IPS DF 6.9 (cell line): ENCODE measurements around the gene ABTB2.

Experiments
- DNase-seq: peaks from one replicate; pipeline ENCODE4 v3.0.0-alpha.2; 2013; ENCODE audit warnings: low read depth, low spot score
- H3K27ac ChIP-seq: one replicate; pipeline ENCODE4 v1.5.1; 2013; ENCODE audit warnings: low read length, control low read depth
- H3K27me3 ChIP-seq: 2 replicates; pipeline ENCODE4 v1.6.1; 2013; ENCODE audit warnings: mild to moderate bottlenecking, low read length; ENCODE audit not compliant: control insufficient read depth, insufficient read depth
- H3K36me3 ChIP-seq: 2 replicates; pipeline ENCODE4 v1.6.1; 2013; ENCODE audit warnings: low read length; ENCODE audit not compliant: control insufficient read depth, insufficient read depth
- H3K4me1 ChIP-seq: 2 replicates; pipeline ENCODE4 v1.6.1; 2013; ENCODE audit warnings: low read length; ENCODE audit not compliant: control insufficient read depth, insufficient read depth
- H3K4me3 ChIP-seq: 2 replicates; pipeline ENCODE4 v1.5.1; 2013; ENCODE audit warnings: mild to moderate bottlenecking, low read length
- H3K9me3 ChIP-seq: 2 replicates; pipeline ENCODE4 v1.6.1; 2013; ENCODE audit warnings: low read length, inconsistent platforms; ENCODE audit not compliant: control insufficient read depth, insufficient read depth
- WGBS: extraction: QIAGEN DNeasy Blood & Tissue Kit; methylation state at CpG from one replicate; pipeline ENCODE4 v1.1.7; 2013; ENCODE audit warnings: mixed read lengths, missing lambda C conversion rate; ENCODE audit not compliant: insufficient read length, insufficient coverage; 5-methylcytosine and 5-hydroxymethylcytosine counted together

The ABTB2 gene

DNA sequence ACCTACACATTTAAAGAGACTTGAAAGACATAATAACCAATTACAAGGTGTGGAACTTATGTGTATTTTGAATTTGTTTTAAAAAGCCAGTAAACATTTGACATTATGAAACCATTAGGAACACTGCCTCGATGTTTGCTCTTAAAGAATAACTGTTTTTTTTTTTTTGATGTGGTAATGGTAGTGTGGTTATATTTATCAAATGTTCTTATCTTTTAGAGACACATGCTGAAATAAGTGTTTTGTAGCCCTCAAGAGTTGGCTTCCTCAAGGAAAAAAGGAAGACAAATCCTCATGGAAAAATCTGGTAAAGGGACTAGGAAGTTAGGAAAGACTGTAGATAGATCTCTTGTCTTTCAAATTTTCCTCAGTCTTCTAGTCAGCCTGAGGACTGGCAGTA is 2.2 kb upstream of the ABTB2 start:
- DNase-seq = no peak
- Histone ChIP-seq H3K27me3 (peaks cover 9% of the 10 kb centered on the region), H3K4me1 (peaks cover 5% of the 10 kb centered on the region; the same call in 1 of the 2 replicates), H3K4me3 (no peak overlapping the region), H3K27ac (no peak overlapping the region), H3K36me3 (no peaks in the 10 kb centered on the region), H3K9me3 (no peaks in the 10 kb centered on the region)
- WGBS = no CpG with 5 or more reads among the region's 1 CpG

DNA sequence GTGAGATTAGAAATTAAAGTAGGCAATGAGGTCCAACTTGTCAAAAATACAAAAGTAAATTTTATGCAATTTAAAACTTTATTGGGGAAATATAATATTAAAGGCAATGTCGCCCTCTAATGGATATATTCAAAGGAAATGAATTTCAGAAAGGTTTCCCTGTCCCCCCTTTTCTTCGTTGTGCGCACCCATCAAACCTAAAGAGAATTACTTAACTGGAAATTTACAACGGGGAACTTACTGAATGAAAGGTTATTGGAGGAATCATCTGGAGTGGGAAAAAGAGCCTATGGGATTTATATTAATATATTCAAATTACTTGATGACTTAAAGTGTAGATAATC is 1.7 kb upstream of the ABTB2 start:
- peaks cover 9% of the 10 kb centered on the region for H3K27me3 ChIP-seq
- WGBS = no CpG with 5 or more reads among the region's 4 CpGs
- H3K9me3 ChIP-seq = no peaks in the 10 kb centered on the region
- no peak for DNase-seq
- no peaks in the 10 kb centered on the region for H3K36me3 ChIP-seq
- no peak overlapping the region; the same call in 1 of the 2 replicates for H3K4me3 ChIP-seq
- no peak overlapping the region for H3K27ac ChIP-seq
- H3K4me1 ChIP-seq = peaks cover 5% of the 10 kb centered on the region; the same call in 1 of the 2 replicates

DNA sequence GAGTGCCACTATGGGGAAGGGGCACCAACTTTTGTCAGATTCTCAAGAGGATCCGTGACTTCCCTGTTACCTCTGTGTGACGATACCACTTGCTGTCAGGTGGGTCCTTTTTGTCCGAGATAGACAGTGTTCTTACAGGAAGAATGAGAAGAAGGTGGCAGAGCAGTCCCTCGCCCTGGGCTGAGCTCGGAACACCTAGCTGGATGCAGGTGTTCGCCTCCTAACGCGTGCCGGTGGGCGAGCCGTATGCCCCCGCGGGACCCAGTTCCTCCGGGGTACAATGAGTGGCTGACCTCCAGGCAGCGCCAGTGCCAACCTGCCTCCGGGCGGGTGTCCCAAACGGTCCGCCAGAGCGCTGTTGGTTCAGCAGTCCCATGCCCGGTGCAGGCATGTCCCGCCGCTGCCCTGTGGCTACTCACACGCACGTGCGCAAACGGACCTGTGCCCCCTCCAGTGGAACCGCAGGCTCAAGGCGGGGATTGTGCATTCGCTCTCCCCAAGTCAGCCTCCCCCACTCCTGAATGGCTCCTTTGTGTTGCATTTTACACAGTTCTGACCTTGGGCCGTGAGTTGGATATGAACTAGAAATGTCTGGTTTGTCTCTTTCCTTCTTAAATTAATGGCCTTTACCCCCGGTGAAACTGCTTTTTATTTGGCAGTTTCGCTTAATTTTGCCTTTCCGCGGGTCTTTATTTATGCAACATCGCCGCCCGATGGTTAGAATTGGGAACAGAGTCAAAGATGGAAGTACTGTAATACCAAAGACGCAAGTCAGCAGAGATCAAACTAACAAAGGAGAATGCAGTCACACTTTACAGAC is 1.1 kb upstream of the ABTB2 start:
- no peaks in the 10 kb centered on the region for H3K9me3 ChIP-seq
- H3K4me3 ChIP-seq = peak overlapping the region; percentile 49; the same call in 1 of the 2 replicates
- peaks cover 9% of the 10 kb centered on the region for H3K27me3 ChIP-seq
- no peaks in the 10 kb centered on the region for H3K36me3 ChIP-seq
- no peak overlapping the region for H3K27ac ChIP-seq
- no CpG with 5 or more reads among the region's 39 CpGs for WGBS
- no peak for DNase-seq
- peaks cover 5% of the 10 kb centered on the region; the same call in 1 of the 2 replicates for H3K4me1 ChIP-seq

DNA sequence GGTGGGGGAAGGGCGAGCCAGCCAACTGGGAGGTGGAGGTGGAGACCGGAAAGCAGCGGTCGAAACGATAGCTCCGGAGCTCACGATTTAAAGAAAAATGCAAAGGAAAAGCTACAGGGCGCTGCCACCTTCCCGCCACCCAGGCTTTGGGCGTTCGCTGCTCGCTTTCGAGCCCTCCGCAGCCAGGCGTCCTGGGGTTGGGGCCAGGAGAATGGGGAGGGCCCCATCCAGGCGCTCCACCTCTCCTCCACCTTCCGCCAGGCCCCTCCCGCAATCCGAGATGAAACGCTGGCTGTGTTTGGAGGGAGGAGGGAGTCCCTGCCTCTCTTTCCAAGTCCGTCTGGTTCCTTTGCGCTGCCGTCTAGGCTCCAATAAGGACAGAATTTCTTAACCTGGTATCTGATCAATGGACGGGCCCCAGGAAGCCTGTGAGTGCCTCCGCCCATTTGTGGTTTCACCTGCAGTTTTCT is 483 bp upstream of the ABTB2 start:
- H3K27me3 ChIP-seq = peaks cover 9% of the 10 kb centered on the region
- no peak for DNase-seq
- H3K4me3 ChIP-seq = peak overlapping the region; percentile 49; the same call in 1 of the 2 replicates
- H3K9me3 ChIP-seq = no peaks in the 10 kb centered on the region
- H3K36me3 ChIP-seq = no peaks in the 10 kb centered on the region
- peaks cover 5% of the 10 kb centered on the region; the same call in 1 of the 2 replicates for H3K4me1 ChIP-seq
- no peak overlapping the region for H3K27ac ChIP-seq
- no CpG with 5 or more reads among the region's 25 CpGs for WGBS

DNA sequence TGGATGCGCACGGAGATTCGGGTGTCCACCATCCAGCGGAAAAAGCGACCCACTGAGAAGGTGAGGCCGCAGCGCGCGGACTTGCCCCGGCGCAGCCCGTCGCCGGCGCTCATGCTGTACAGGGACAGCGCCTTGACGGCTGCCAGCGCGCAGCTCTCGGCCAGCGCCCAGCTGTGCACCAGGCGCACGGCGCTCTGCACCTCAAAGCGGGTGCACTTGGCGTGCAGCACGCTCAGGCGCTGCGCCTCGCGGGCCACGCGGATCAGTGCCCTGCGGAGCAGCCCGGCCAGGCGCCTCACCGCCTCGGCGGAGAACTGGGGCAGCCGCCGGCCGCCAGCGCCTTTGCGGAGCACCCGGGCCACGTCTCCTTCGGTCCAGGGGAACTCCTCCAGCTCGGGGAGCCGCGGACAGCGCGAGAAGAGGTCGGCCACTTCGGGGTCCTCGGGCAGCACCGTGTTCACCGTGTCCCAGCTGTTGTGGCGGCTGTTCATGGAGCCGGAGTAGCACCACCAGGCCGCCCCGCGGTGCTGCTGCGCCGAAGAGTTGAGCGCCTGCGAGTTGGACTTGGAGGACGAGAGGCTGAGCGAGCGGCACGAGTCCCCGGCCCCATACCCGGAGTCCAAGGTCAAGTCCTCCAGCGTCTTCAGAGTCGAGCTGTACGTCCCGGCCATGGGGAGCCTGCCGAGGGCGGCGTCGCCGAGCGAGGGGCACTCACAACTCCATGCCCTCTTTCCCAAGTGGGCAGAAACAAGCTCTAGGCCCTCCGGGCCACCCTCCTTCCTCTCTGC is 703 bp downstream of the ABTB2 start:
- Histone ChIP-seq H3K4me3 (peak overlapping the region; percentile 53), H3K36me3 (no peaks in the 10 kb centered on the region), H3K4me1 (peaks cover 5% of the 10 kb centered on the region; the same call in 1 of the 2 replicates), H3K9me3 (no peaks in the 10 kb centered on the region), H3K27me3 (peaks cover 9% of the 10 kb centered on the region), H3K27ac (no peak overlapping the region)
- WGBS = no CpG with 5 or more reads among the region's 83 CpGs
- no peak for DNase-seq

DNA sequence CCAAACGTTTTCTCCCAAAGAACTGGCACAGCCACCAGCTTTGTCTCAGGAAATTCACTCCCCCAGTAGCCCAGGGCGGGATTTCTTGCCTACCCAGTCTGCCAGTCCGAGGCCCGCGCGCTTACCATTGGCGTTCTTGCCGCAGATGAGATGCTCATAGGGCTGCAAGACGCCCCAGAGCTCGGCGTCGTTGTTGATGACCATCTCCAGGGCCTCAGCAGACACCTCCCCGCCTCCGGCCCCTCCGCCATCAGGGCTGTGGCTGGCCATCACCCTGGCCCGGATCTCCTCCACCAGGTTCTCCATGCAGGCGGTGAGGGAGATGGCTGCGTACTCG is 1.3 kb downstream of the ABTB2 start:
- no peak overlapping the region for H3K27ac ChIP-seq

DNA sequence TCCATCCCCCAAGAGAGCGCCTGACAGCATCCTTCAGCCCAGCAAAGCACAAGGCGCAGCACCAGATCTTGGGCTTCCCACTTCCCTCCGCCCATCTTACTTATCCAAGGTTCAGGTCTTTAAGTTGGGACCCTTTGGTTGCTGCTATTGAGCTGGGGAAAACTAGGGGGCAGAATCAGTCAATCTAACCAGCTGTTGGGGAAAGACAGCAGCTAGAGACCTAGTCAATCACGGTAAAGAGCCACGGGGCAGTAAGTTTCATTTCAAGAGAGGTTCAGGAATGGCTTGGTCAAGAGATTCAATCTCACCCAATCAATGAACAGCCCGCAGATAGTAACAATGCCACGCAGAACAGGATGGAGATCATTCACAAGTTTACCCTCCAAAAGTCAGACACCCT is 1.7 kb downstream of the ABTB2 start:
- Histone ChIP-seq H3K9me3 (no peaks in the 10 kb centered on the region), H3K4me1 (peaks cover 5% of the 10 kb centered on the region; the same call in 1 of the 2 replicates), H3K27me3 (peaks cover 9% of the 10 kb centered on the region), H3K36me3 (no peaks in the 10 kb centered on the region), H3K4me3 (peak overlapping the region; percentile 53; the same call in 1 of the 2 replicates), H3K27ac (no peak overlapping the region)
- no peak for DNase-seq
- WGBS = no CpG with 5 or more reads among the region's 7 CpGs

More for the DNA sequence above, 1.3 kb downstream of the ABTB2 start:
- no peaks in the 10 kb centered on the region for H3K36me3 ChIP-seq
- no CpG with 5 or more reads among the region's 19 CpGs for WGBS
- H3K9me3 ChIP-seq = no peaks in the 10 kb centered on the region
- H3K4me3 ChIP-seq = peak overlapping the region; percentile 53; the same call in 1 of the 2 replicates
- no peak for DNase-seq
- peaks cover 5% of the 10 kb centered on the region; the same call in 1 of the 2 replicates for H3K4me1 ChIP-seq
- peaks cover 9% of the 10 kb centered on the region for H3K27me3 ChIP-seq

DNA sequence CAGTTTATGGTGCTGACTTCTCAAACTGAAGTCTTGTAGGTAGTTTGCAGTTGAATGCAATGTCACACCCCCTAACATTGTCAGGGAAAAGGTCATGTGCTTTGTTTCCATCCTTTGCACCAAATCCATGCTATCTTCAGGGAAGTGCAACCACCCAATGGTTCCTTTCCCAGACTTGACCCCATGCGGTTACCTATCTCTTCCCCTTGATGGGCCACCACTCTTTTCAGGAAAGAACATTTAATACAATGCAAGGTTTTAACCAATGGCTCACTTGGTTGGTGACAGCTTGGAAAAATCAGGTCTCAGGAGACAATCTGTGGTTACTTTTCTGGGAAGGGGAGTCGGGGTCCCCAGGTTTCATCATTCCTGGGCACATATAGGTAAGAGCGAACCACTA is 2.1 kb downstream of the ABTB2 start:
- no peak for DNase-seq

DNA sequence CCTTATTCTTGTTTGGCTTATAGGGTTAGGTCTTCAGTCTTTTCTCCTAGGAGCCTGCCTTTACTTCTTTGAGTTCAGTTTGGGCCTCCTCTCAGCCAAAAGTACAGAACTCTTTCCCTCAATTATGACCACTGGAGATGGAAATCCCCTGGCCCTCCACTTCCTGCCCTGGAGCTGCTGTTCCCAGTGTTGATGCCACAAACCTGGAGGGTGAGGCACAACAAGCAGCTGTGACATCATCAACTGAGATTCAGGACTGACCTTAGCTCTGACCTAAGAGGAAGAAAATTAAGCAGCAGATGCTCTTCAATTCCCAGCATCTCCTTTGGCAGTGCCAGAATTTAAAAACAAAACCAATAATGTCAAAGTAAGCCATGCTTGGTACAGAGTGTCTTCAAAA is 3.0 kb downstream of the ABTB2 start:
- no peaks in the 10 kb centered on the region for H3K36me3 ChIP-seq
- H3K4me3 ChIP-seq = no peak overlapping the region
- no peak overlapping the region for H3K27ac ChIP-seq

More for the DNA sequence above, 2.1 kb downstream of the ABTB2 start:
- H3K27me3 ChIP-seq = peaks cover 9% of the 10 kb centered on the region
- H3K27ac ChIP-seq = no peak overlapping the region
- WGBS = no CpG with 5 or more reads among the region's 3 CpGs
- H3K9me3 ChIP-seq = no peaks in the 10 kb centered on the region
- no peaks in the 10 kb centered on the region for H3K36me3 ChIP-seq
- H3K4me1 ChIP-seq = peaks cover 5% of the 10 kb centered on the region; the same call in 1 of the 2 replicates
- no peak overlapping the region for H3K4me3 ChIP-seq

DNA sequence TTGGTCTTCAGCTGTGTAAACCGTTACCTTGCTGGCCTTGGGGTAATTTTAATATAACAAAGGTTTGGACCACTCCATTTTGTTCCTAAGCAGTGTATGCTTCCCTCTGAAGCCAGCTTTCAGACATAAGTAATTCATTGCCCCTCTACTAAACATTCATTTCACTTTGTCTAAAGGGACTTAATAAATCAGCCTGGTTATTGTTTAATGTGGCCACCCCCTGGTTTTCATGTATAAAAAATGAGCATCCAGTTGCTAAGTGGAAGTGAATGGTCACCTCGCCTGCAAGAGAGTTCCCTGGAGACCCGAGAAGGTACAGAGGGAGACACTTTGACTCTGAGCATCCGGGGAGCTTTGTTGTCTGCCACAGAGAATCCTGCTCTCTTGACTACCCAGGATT is 3.9 kb downstream of the ABTB2 start:
- peaks cover 9% of the 10 kb centered on the region for H3K27me3 ChIP-seq
- no CpG with 5 or more reads among the region's 4 CpGs for WGBS
- H3K9me3 ChIP-seq = no peaks in the 10 kb centered on the region
- H3K36me3 ChIP-seq = no peaks in the 10 kb centered on the region
- no peak overlapping the region for H3K27ac ChIP-seq
- no peak for DNase-seq
- H3K4me3 ChIP-seq = no peak overlapping the region
- peaks cover 3% of the 10 kb centered on the region; the same call in 1 of the 2 replicates for H3K4me1 ChIP-seq

More for the DNA sequence above, 3.0 kb downstream of the ABTB2 start:
- Histone ChIP-seq H3K9me3 (no peaks in the 10 kb centered on the region), H3K4me1 (peaks cover 5% of the 10 kb centered on the region; the same call in 1 of the 2 replicates), H3K27me3 (peaks cover 9% of the 10 kb centered on the region)
- no peak for DNase-seq
